IPS-18a (cell line): Measurements from ENCODE around the gene BBC3.
"Not testable (repeated sequence)": the region's sequence is repeated elsewhere in the genome, so short reads cannot be mapped to it uniquely, and the experiment has no call there.

Experiments used
- H3K27ac ChIP-seq: one replicate; pipeline ENCODE4 v1.5.1; 2013; ENCODE audit warnings: low read length
- H3K27me3 ChIP-seq: one replicate; pipeline ENCODE4 v1.6.1; 2013; ENCODE audit warnings: mild to moderate bottlenecking, low read length; ENCODE audit not compliant: control insufficient read depth, insufficient read depth
- H3K36me3 ChIP-seq: one replicate; pipeline ENCODE4 v1.6.1; 2013; ENCODE audit warnings: low read depth, low read length; ENCODE audit not compliant: control insufficient read depth
- H3K4me1 ChIP-seq: one replicate; pipeline ENCODE4 v1.6.1; 2013; ENCODE audit warnings: low read depth, low read length; ENCODE audit not compliant: control insufficient read depth
- H3K4me3 ChIP-seq: one replicate; pipeline ENCODE4 v1.5.1; 2013; ENCODE audit warnings: low read length
- H3K9ac ChIP-seq: one replicate; pipeline ENCODE4 v1.6.1; 2013; ENCODE audit warnings: mild to moderate bottlenecking, low read length, moderate library complexity
- H3K9me3 ChIP-seq: one replicate; pipeline ENCODE4 v1.6.1; 2013; ENCODE audit warnings: low read depth, low read length; ENCODE audit not compliant: control insufficient read depth

The BBC3 gene

GRCh38 chr19:47230921-47231214, at the start of gene BBC3:
BBC3 (minus strand) TSS chr19:47231199; CDS start chr19:47228431, 2,768 bp downstream.
- Histone ChIP-seq H3K9ac (peak within 1 kb of the TSS; percentile 63), H3K27me3 (peaks cover 12% of the 10 kb centered on the region), H3K4me3 (peak within 1 kb of the TSS; percentile 66), H3K4me1 (peaks cover 15% of the 10 kb centered on the region), H3K36me3 (no peaks in the 10 kb centered on the region), H3K27ac (no peak within 1 kb of the TSS), H3K9me3 (no peaks in the 10 kb centered on the region)

GRCh38 chr19:47280183-47280797, 49.3 kb upstream of the BBC3 start:
- H3K27ac ChIP-seq, result no peak overlapping the region
- peaks cover 12% of the 10 kb centered on the region for H3K27me3 ChIP-seq
- no peak overlapping the region for H3K9ac ChIP-seq
- no peaks in the 10 kb centered on the region for H3K36me3 ChIP-seq
- H3K4me3 ChIP-seq, result no peak overlapping the region
- peaks cover 6% of the 10 kb centered on the region for H3K4me1 ChIP-seq
- H3K9me3 ChIP-seq, result no peaks in the 10 kb centered on the region

- H3K9ac ChIP-seq, H3K4me3 ChIP-seq, H3K4me1 ChIP-seq, H3K9me3 ChIP-seq, H3K27ac ChIP-seq, H3K36me3 ChIP-seq: not testable (repeated sequence)
- H3K27me3 ChIP-seq, result peaks cover 16% of the 10 kb centered on the region
Measured at GRCh38 chr19:47276513-47276912, 45.5 kb upstream of the BBC3 start.

- Histone ChIP-seq H3K9me3 (no peaks in the 10 kb centered on the region), H3K27ac (no peak overlapping the region), H3K9ac (no peak overlapping the region), H3K36me3 (peaks cover 2% of the 10 kb centered on the region), H3K4me3 (no peak overlapping the region), H3K27me3 (peaks cover 16% of the 10 kb centered on the region), H3K4me1 (peaks cover 6% of the 10 kb centered on the region)
Measured at GRCh38 chr19:47275791-47276461, 44.9 kb upstream of the BBC3 start.

- no peak overlapping the region for H3K27ac ChIP-seq
- H3K27me3 ChIP-seq, result peaks cover 16% of the 10 kb centered on the region
- H3K9ac ChIP-seq, result no peak overlapping the region
- no peaks in the 10 kb centered on the region for H3K9me3 ChIP-seq
- H3K4me1 ChIP-seq, result peaks cover 6% of the 10 kb centered on the region
- peak overlapping the region; percentile 53 for H3K4me3 ChIP-seq
- H3K36me3 ChIP-seq, result peaks cover 9% of the 10 kb centered on the region
Measured at GRCh38 chr19:47274891-47275761, 44.1 kb upstream of the BBC3 start.

GRCh38 chr19:47274071-47274890, 43.3 kb upstream of the BBC3 start, which contains the start of gene INAFM1:
INAFM1 (plus strand) TSS chr19:47274885; CDS start chr19:47274920, 35 bp downstream.
- H3K27me3 ChIP-seq, result peaks cover 16% of the 10 kb centered on the region

GRCh38 chr19:47273313-47274070, 42.5 kb upstream of the BBC3 start:
- Histone ChIP-seq H3K27ac (peak overlapping the region; percentile 25), H3K9me3 (no peaks in the 10 kb centered on the region)

More at GRCh38 chr19:47274071-47274890, 43.3 kb upstream of the BBC3 start, which contains the start of gene INAFM1:
- Histone ChIP-seq H3K4me3 (peak within 1 kb of the TSS; percentile 95), H3K4me1 (peaks cover 6% of the 10 kb centered on the region), H3K36me3 (peaks cover 9% of the 10 kb centered on the region), H3K9ac (peak within 1 kb of the TSS; percentile 84), H3K27ac (peak within 1 kb of the TSS; percentile 25), H3K9me3 (no peaks in the 10 kb centered on the region)

GRCh38 chr19:47272448-47273312, 41.7 kb upstream of the BBC3 start:
- Histone ChIP-seq H3K4me3 (peak overlapping the region; percentile 95), H3K4me1 (peaks cover 6% of the 10 kb centered on the region), H3K27me3 (peaks cover 16% of the 10 kb centered on the region), H3K27ac (no peak overlapping the region), H3K36me3 (peaks cover 15% of the 10 kb centered on the region), H3K9ac (peak overlapping the region; percentile 84), H3K9me3 (no peaks in the 10 kb centered on the region)

More at GRCh38 chr19:47273313-47274070, 42.5 kb upstream of the BBC3 start:
- Histone ChIP-seq H3K27me3 (peaks cover 16% of the 10 kb centered on the region), H3K4me1 (peaks cover 6% of the 10 kb centered on the region), H3K36me3 (peaks cover 10% of the 10 kb centered on the region), H3K9ac (peak overlapping the region; percentile 84), H3K4me3 (peak overlapping the region; percentile 95)

GRCh38 chr19:47271949-47272348, 41.0 kb upstream of the BBC3 start:
- Histone ChIP-seq H3K36me3 (peaks cover 19% of the 10 kb centered on the region), H3K4me1 (peaks cover 6% of the 10 kb centered on the region), H3K9me3 (no peaks in the 10 kb centered on the region), H3K9ac (no peak overlapping the region), H3K27ac (no peak overlapping the region), H3K4me3 (peak overlapping the region; percentile 95), H3K27me3 (peaks cover 16% of the 10 kb centered on the region)

- Histone ChIP-seq H3K27ac (no peak overlapping the region), H3K9me3 (no peaks in the 10 kb centered on the region), H3K27me3 (peaks cover 5% of the 10 kb centered on the region), H3K9ac (no peak overlapping the region), H3K36me3 (peaks cover 27% of the 10 kb centered on the region), H3K4me3 (no peak overlapping the region), H3K4me1 (peaks cover 1% of the 10 kb centered on the region)
Measured at GRCh38 chr19:47270408-47270807, 39.4 kb upstream of the BBC3 start.
